NCI-H128 (cell line): ENCODE data around the gene SLC6A18.
"Not testable (repeated sequence)": the region's sequence is repeated elsewhere in the genome, so short reads cannot be mapped to it uniquely, and the experiment has no call there.

Source experiments
- DNase-seq: peaks from one replicate; lab custom pipeline; 2025; ENCODE audit not compliant: unreplicated experiment; lab: John Stamatoyannopoulos, UW

Gene SLC6A18

DNA sequence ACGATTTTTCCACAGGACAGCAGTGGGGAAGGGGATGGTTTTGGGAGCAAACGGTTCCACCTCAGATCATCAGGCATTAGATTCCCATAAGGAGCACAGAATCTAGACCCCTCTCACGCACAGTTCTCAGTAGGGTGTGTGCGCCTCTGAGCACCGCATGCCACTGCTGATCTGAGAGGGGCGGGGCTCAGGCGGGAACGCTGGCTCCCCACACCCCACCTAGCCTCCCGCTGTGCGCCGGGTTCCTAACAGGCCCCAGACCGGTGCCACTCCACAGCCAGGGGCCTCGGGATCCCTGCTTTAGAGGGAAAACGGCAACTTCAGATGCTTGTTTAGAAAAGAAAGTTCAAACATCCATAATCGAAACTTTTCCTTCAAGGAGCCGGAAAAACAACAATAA is 49.3 kb downstream of the SLC6A18 start:
- no peak for DNase-seq

- DNase-seq = not testable (repeated sequence)
Observed at GRCh38 chr5:1275397-1276391, 50.5 kb downstream of the SLC6A18 start.

DNA sequence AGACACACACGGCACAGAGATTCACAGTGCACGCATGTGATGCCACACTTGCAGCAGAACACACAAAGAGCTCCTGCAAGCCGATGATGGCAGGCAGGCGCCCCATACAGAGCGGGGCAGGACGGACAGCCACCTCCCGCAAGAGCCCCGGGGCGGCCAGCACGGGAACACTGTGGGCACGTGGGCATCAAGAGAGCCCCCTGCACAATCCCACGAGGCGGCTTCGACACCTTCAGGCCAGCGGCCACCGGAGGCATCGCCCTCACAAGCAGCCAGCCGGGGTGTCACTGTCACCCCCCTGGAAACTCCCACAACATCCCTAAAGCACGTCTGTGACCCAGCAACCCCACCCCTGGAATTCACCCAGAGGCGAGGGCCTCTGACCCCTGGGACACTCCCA is 51.7 kb downstream of the SLC6A18 start:
- no peak for DNase-seq

- no peak for DNase-seq
Observed at GRCh38 chr5:1277331-1277730, 52.1 kb downstream of the SLC6A18 start.

DNA sequence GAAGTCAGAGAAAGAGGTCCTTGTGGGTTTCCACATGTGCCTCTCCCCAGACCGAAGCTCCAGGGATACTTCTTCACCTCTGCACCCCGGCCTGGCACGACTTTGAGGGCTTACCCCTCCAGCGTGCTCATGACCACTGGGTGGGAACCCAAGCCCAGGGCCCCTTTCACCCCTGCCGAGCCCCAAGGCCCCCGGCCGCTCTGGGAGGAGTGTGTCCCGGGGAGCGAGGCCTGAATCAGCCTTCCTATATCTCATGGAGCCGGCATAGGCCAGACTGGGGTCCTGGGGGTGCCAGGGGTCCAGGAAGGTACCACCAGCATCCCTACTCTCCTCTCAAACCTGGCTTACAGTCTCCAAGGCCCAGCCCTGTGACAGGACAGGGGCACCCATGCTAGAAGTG is 52.6 kb downstream of the SLC6A18 start:
- DNase-seq = no peak

GRCh38 chr5:1278216-1278615 is 53.0 kb downstream of the SLC6A18 start:
- DNase-seq = no peak

- no peak for DNase-seq
Observed at GRCh38 chr5:1278656-1279442, 53.7 kb downstream of the SLC6A18 start.

GRCh38 chr5:1279443-1280151 is 54.4 kb downstream of the SLC6A18 start:
- DNase-seq = no peak

DNA sequence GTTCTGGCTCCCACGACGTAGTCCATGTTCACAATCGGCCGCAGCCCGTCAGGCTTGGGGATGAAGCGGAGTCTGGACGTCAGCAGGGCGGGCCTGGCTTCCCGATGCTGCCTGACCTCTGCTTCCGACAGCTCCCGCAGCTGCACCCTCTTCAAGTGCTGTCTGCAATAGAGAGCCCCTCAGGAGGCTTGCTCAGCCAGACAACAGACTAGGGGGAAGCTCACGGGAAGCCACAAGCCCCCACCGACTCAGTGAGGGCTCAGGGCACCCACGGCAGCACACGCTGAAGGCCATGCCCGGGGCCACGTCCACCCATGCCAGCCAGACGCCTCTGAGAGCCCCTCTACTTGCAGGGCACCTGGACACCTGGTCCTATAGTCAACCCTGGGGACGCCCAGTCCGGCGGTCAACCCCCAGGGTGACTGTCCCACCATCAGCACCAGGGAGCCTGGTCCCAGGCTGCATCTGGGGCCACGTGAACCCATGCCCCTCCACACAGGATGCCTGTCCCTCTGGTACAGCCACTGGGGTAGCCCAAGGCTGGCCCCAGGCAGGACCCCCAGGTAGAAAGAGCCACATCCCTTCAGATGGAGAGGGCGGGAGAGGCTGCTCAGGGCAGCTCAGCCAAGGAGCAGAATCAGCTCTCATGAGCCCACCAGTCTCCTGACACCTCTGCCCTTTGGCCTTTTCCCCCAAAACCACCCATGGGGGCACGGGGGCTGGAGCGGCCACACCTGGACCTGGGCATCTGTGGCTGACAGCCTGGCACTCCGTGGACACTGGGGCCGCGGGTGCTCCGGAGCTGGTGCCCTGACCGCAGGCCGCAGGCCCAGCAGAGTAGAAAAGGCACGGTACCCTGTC is 55.2 kb downstream of the SLC6A18 start:
- no peak for DNase-seq

- no peak for DNase-seq
Observed at GRCh38 chr5:1281038-1281882, 56.1 kb downstream of the SLC6A18 start.

GRCh38 chr5:1282131-1282992 is 57.2 kb downstream of the SLC6A18 start:
- DNase-seq = no peak

DNA sequence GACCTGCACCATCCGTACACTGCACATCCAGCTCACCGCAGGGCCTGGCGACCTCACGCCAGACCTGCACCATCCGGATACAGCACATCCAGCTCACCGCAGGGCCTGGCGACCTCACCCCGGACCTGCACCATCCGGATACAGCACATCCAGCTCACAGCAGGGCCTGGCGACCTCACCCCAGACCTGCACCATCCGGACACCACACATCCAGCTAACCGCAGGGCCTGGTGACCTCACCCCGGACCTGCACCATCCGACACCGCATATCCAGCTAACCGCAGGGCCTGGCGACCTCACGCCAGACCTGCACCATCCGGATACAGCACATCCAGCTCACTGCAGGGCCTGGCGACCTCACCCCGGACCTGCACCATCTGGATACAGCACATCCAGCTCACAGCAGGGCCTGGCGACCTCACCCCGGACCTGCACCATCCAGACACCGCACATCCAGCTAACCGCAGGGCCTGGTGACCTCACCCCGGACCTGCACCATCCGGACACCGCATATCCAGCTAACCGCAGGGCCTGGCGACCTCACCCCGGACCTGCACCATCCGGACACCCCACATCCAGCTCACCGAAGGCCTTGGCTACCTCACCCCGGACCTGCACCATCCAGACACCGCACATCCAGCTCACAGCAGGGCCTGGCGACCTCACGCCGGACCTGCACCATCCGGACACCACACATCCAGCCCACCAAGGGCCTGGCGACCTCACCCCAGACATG is 58.0 kb downstream of the SLC6A18 start:
- DNase-seq = not testable (repeated sequence)

DNA sequence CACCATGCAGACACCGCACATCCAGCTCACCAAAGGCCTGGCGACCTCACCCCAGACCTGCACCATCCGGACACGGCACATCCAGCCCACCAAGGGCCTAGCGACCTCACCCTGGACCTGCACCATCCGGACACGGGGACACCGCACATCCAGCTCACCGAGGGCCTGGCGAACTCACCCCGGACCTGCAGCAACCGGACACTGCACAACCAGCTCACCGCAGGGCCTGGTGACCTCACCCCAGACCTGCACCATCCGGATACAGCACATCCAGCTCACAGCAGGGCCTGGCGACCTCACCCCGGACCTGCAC is 58.5 kb downstream of the SLC6A18 start:
- DNase-seq = not testable (repeated sequence)

- not testable (repeated sequence) for DNase-seq
Observed at GRCh38 chr5:1284336-1284970, 59.3 kb downstream of the SLC6A18 start.

DNA sequence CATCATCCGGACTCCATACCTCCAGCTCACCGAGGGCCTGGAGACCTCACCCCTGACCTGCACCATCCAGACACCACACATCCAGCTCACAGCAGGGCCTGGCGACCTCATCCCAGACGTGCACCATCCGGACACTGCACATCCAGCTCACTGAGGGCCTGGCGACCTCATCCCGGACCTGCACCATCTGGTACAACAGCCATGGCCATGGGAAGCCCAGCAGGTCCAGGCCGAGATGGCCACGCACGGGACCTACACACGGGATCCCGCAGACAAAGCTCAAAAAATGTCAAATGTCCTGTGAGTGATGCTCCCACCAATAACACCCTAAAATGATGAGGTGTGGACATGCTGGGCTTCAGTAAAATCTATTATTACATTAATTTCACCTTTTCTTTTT is 60.0 kb downstream of the SLC6A18 start:
- no peak for DNase-seq

DNA sequence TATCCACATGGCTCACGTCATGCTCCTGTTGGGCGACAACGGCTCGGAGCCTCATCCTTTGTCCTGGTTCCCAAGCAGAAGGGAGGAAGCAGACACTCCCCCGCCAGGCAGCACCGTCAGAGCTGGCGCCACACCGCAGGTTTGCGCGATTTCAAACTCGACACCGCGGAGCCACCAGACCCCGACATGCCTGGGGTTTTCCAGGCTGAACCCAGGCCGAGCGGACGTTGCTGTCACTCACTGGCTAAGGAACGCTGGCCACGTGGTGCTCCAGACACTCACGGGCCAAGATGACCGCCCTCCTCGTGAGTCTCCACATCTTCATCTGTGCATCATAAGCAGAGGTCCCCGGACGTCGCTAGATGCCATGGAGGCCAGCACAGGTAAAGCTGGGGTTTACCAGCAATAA is 60.7 kb downstream of the SLC6A18 start:
- DNase-seq = no peak
